ENCODE measurements around the gene SET.

SET gene

DNA sequence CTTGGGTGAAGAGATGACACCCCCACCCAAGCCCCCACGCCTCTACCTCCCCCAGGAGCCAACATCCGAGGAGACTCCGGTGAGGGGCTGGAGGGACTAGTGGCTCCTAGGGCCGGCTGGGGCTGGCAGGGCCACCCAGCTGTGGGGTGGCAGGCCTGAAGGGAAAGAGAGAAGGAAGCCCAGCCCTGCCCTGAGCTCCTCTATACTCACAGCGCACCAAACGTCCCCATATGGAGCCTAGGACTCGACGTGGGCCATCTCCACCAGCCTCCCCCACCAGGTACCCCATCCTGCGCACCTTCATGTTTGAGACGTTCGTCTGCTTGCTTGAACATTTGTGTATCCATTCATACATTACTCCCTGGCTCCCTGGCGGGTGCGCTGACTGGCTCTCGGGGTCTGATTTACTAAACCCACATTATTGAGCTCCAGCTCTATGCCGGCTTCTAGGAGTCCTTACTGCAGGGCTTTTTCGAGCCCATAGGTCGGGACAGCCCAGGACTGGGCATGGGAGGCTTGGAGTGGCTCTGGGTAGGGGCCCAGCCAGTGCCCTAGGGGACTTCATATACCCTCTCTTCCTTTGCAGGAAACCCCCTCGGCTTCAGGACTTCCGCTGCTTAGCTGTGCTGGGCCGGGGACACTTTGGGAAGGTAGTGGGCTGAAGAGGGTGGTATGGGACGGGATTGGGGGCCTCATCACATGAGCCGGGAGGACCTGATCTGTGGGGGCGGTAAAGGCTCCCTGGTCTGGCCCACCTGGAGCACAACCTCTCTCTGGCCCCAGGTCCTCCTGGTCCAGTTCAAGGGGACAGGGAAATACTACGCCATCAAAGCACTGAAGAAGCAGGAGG lies 25.8 kb downstream of the SET start:
- Histone ChIP-seq H3K27me3 (ENCODE audit: insufficient read depth, low read length) (no peaks in the 10 kb centered on the region), H3K27ac (ENCODE audit: low read depth, low read length) (no peak overlapping the region), H3K4me1 (ENCODE audit: insufficient read depth, low read length) (no peaks in the 10 kb centered on the region), H3K36me3 (ENCODE audit: insufficient read depth, low read length) (peaks cover 17% of the 10 kb centered on the region), H3K9ac (ENCODE audit: low read depth, low read length) (no peak overlapping the region), H3K9me3 (ENCODE audit: insufficient read depth, low read depth, low read length) (no peaks in the 10 kb centered on the region), H3K4me3 (ENCODE audit: low read length) (no peak overlapping the region)
- 91% methylated on average over 22 of the region's 24 CpGs for WGBS

- no peaks in the 10 kb centered on the region for H3K27me3 ChIP-seq (ENCODE audit: insufficient read depth, low read length)
- H3K4me1 ChIP-seq (ENCODE audit: insufficient read depth, low read length): no peaks in the 10 kb centered on the region
- H3K36me3 ChIP-seq (ENCODE audit: insufficient read depth, low read length): peaks cover 17% of the 10 kb centered on the region
- whole genome bisulfite sequencing: 93% methylated on average over 6 of the region's 6 CpGs
- no peak overlapping the region for H3K4me3 ChIP-seq (ENCODE audit: low read length)
- H3K9ac ChIP-seq (ENCODE audit: low read depth, low read length): no peak overlapping the region
- no peak overlapping the region for H3K27ac ChIP-seq (ENCODE audit: low read depth, low read length)
- no peaks in the 10 kb centered on the region for H3K9me3 ChIP-seq (ENCODE audit: insufficient read depth, low read depth, low read length)
These were observed 26.4 kb downstream of the SET start for GRCh38 chr9:128715436-128715750.

DNA sequence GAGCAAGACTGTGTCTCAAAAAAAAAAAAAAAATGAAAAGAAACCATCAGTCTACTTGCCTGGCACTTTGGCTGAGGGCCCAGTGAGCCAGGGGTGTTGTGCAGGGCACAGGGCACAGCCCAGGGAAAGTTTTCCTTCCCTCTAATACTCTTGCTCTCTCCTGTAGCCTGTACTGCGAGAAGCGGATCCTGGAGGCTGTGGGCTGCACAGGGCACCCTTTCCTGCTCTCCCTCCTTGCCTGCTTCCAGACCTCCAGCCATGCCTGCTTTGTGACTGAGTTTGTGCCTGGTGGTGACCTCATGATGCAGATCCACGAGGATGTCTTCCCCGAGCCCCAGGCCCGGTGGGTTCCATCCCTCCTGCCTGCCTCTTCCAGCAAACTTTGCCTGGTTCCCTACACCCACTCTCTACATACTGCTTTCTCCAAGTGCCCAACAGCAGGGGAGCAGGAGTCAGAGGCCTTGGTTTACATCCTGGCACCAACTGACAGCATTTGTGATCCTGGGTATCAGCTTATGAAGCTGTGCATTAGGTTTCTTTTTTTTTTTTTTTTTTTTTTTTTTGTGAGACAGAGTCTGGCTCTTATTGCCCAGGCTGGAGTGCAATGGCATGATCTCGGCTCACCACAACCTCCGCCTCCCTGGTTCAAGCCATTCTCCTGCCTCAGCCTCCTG lies 27.7 kb downstream of the SET start:
- H3K4me1 ChIP-seq (ENCODE audit: insufficient read depth, low read length): no peaks in the 10 kb centered on the region
- no peak overlapping the region for H3K9ac ChIP-seq (ENCODE audit: low read depth, low read length)
- H3K4me3 ChIP-seq (ENCODE audit: low read length): no peak overlapping the region
- no peak overlapping the region for H3K27ac ChIP-seq (ENCODE audit: low read depth, low read length)
- peaks cover 28% of the 10 kb centered on the region for H3K36me3 ChIP-seq (ENCODE audit: insufficient read depth, low read length)
- WGBS: 95% methylated on average over 7 of the region's 7 CpGs
- no peaks in the 10 kb centered on the region for H3K27me3 ChIP-seq (ENCODE audit: insufficient read depth, low read length)
- no peaks in the 10 kb centered on the region for H3K9me3 ChIP-seq (ENCODE audit: insufficient read depth, low read depth, low read length)

GRCh38 chr9:128718047-128718446 lies 29.0 kb downstream of the SET start:
- peaks cover 25% of the 10 kb centered on the region for H3K36me3 ChIP-seq (ENCODE audit: insufficient read depth, low read length)
- H3K27me3 ChIP-seq (ENCODE audit: insufficient read depth, low read length): no peaks in the 10 kb centered on the region
- no peak overlapping the region for H3K4me3 ChIP-seq (ENCODE audit: low read length)
- WGBS: 94% methylated on average over 8 of the region's 8 CpGs
- no peak overlapping the region for H3K9ac ChIP-seq (ENCODE audit: low read depth, low read length)
- H3K4me1 ChIP-seq (ENCODE audit: insufficient read depth, low read length): no peaks in the 10 kb centered on the region
- no peaks in the 10 kb centered on the region for H3K9me3 ChIP-seq (ENCODE audit: insufficient read depth, low read depth, low read length)
- H3K27ac ChIP-seq (ENCODE audit: low read depth, low read length): no peak overlapping the region

- Histone ChIP-seq H3K36me3 (ENCODE audit: insufficient read depth, low read length) (peaks cover 25% of the 10 kb centered on the region), H3K4me3 (ENCODE audit: low read length) (no peak overlapping the region)
- WGBS: 97% methylated on average over 5 of the region's 5 CpGs
These were observed 29.5 kb downstream of the SET start for GRCh38 chr9:128718475-128718874.

GRCh38 chr9:128719919-128720605 lies 31.0 kb downstream of the SET start:
- peaks cover 21% of the 10 kb centered on the region for H3K36me3 ChIP-seq (ENCODE audit: insufficient read depth, low read length)
- no peaks in the 10 kb centered on the region for H3K27me3 ChIP-seq (ENCODE audit: insufficient read depth, low read length)
- WGBS: 94% methylated on average over 30 of the region's 30 CpGs
- H3K4me1 ChIP-seq (ENCODE audit: insufficient read depth, low read length): peaks cover under 1% of the 10 kb centered on the region; the same call in 1 of the 2 replicates
- H3K4me3 ChIP-seq (ENCODE audit: low read length): no peak overlapping the region
- H3K27ac ChIP-seq (ENCODE audit: low read depth, low read length): no peak overlapping the region
- no peaks in the 10 kb centered on the region for H3K9me3 ChIP-seq (ENCODE audit: insufficient read depth, low read depth, low read length)
- H3K9ac ChIP-seq (ENCODE audit: low read depth, low read length): no peak overlapping the region

More at GRCh38 chr9:128718475-128718874, 29.5 kb downstream of the SET start:
- Histone ChIP-seq H3K4me1 (ENCODE audit: insufficient read depth, low read length) (no peaks in the 10 kb centered on the region), H3K9ac (ENCODE audit: low read depth, low read length) (no peak overlapping the region), H3K27me3 (ENCODE audit: insufficient read depth, low read length) (no peaks in the 10 kb centered on the region), H3K27ac (ENCODE audit: low read depth, low read length) (no peak overlapping the region), H3K9me3 (ENCODE audit: insufficient read depth, low read depth, low read length) (no peaks in the 10 kb centered on the region)

GRCh38 chr9:128720841-128721486 lies 31.9 kb downstream of the SET start:
- Histone ChIP-seq H3K27ac (ENCODE audit: low read depth, low read length) (no peak overlapping the region), H3K36me3 (ENCODE audit: insufficient read depth, low read length) (peaks cover 21% of the 10 kb centered on the region), H3K9ac (ENCODE audit: low read depth, low read length) (no peak overlapping the region), H3K27me3 (ENCODE audit: insufficient read depth, low read length) (no peaks in the 10 kb centered on the region), H3K4me1 (ENCODE audit: insufficient read depth, low read length) (peaks cover 2% of the 10 kb centered on the region; the same call in 1 of the 2 replicates), H3K4me3 (ENCODE audit: low read length) (no peak overlapping the region), H3K9me3 (ENCODE audit: insufficient read depth, low read depth, low read length) (no peaks in the 10 kb centered on the region)
- whole genome bisulfite sequencing: 95% methylated on average over 22 of the region's 22 CpGs

DNA sequence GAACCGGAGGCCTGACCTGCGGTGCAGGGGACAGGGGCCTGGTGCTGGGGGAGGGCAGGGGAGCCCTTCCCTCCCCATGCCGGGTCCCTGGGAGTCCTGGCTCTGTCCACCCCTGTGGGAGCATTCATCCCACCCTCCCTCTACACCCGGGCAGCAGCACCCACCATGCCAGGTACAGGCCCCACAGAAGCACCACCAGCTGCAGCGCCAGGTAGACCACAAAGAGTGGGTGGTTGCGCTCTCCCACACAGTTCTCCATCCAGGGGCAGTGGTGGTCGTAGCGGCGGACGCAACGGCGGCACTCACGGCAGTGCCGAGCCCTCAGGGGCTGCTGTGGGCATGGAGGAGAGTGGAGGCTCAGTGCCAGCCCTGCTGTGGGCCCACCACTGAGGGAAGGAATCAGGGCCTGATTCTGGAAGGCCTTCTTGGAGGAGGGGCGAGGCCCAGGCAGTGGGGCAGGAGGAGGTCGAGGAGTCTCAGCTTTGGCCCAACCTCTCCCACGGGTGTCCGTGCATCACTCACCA lies 32.5 kb downstream of the SET start:
- no peak overlapping the region for H3K4me3 ChIP-seq (ENCODE audit: low read length)
- H3K27me3 ChIP-seq (ENCODE audit: insufficient read depth, low read length): no peaks in the 10 kb centered on the region
- 96% methylated on average over 18 of the region's 18 CpGs for WGBS
- H3K9me3 ChIP-seq (ENCODE audit: insufficient read depth, low read depth, low read length): no peaks in the 10 kb centered on the region
- no peak overlapping the region for H3K9ac ChIP-seq (ENCODE audit: low read depth, low read length)
- no peak overlapping the region for H3K27ac ChIP-seq (ENCODE audit: low read depth, low read length)
- H3K36me3 ChIP-seq (ENCODE audit: insufficient read depth, low read length): peaks cover 21% of the 10 kb centered on the region
- H3K4me1 ChIP-seq (ENCODE audit: insufficient read depth, low read length): peaks cover 2% of the 10 kb centered on the region; the same call in 1 of the 2 replicates

GRCh38 chr9:128722380-128723351 lies 33.6 kb downstream of the SET start:
- H3K27ac ChIP-seq (ENCODE audit: low read depth, low read length): no peak overlapping the region
- H3K4me3 ChIP-seq (ENCODE audit: low read length): peak overlapping the region; percentile 78
- H3K9ac ChIP-seq (ENCODE audit: low read depth, low read length): peak overlapping the region; percentile 33; the same call in 1 of the 2 replicates
- peaks cover 2% of the 10 kb centered on the region; the same call in 1 of the 2 replicates for H3K4me1 ChIP-seq (ENCODE audit: insufficient read depth, low read length)
- H3K36me3 ChIP-seq (ENCODE audit: insufficient read depth, low read length): peaks cover 21% of the 10 kb centered on the region
- 81% methylated on average over 9 of the region's 9 CpGs for WGBS
- no peaks in the 10 kb centered on the region for H3K27me3 ChIP-seq (ENCODE audit: insufficient read depth, low read length)
- no peaks in the 10 kb centered on the region for H3K9me3 ChIP-seq (ENCODE audit: insufficient read depth, low read depth, low read length)

DNA sequence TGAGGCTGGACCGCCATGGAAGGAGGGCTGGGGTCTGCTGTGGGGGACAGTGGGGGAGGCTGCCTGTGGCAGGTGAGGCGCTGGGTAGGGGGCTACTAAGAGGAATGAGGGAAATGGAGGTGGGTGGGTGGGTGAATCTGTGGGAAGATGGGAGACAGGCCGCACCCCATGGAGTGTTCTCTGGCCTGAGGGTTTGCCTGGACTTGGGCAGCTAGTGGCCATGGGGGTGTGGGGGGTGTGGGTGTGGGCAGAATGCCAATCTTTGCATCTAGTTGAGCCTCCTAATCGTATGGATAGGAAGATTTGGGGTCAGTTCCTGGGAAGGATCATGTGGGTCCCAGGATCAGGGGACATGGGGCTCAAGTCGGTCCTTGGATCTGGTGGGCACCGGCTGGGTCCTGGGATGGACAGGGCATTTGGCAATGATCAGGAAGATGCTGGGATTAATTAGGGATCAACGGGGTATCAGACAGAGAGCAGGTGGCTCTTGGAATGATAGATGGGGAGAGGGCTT lies 34.4 kb downstream of the SET start:
- peak overlapping the region; percentile 80 for H3K9ac ChIP-seq (ENCODE audit: low read depth, low read length)
- 40% methylated on average over 7 of the region's 7 CpGs for whole genome bisulfite sequencing
- H3K4me1 ChIP-seq (ENCODE audit: insufficient read depth, low read length): peaks cover 2% of the 10 kb centered on the region; the same call in 1 of the 2 replicates
- H3K9me3 ChIP-seq (ENCODE audit: insufficient read depth, low read depth, low read length): no peaks in the 10 kb centered on the region
- H3K36me3 ChIP-seq (ENCODE audit: insufficient read depth, low read length): peaks cover 18% of the 10 kb centered on the region
- H3K4me3 ChIP-seq (ENCODE audit: low read length): peak overlapping the region; percentile 78
- H3K27me3 ChIP-seq (ENCODE audit: insufficient read depth, low read length): no peaks in the 10 kb centered on the region
- H3K27ac ChIP-seq (ENCODE audit: low read depth, low read length): no peak overlapping the region

Measured in HUES64 (cell line).